GM18873 (cell line): ENCODE results near the gene CMKLR1.

Experiments
- ATAC-seq: cut with Tn5 transposase; IDR thresholded peaks from one replicate; pipeline ENCODE4 v1.9.1; 2021; ENCODE audit warnings: mild to moderate bottlenecking, moderate library complexity, moderate number of reproducible peaks; ENCODE audit not compliant: unreplicated experiment, low FRiP score

Gene CMKLR1

DNA sequence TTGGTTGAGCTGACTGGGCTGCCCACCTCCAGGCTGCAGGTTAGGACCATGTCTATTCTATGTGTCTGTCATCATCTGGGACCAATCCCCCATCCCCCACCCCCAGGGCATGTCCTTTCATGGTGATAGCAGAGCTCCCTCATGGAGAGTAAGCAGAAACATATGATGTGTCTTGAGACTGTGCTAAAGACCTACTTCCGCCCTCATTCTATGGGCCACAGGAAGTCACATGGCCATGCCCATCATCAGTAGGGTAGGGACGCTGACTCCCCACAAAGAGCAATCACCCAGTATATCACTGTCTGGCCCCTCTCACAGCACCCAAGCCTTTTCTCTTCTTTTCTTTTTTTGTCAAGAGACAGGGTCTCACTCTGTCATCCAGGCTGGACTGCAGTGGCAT, 99.7 kb downstream of the CMKLR1 start:
- ATAC-seq: no peak

DNA sequence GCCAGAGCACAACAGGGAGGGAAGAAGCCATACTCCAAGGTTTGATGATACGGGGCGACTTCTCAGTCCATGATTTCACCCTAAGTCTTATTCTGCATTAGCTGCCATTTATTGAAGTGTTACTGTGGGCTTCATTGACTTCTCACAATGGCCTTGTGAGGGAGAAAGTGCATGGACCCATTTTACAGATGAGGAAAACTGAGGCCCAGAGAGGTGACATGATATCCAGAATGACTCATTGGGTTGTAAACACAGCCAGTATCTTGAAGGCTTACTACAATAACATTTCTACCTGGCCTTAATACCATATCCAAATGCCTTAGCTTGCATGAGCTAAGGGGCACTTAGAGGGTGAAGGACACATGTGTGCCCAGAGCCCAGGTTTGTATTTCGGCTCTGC, 100.6 kb downstream of the CMKLR1 start:
- ATAC-seq: no peak
